GM18520 (cell line): ENCODE measurements around the gene CCDC170.
"Not testable (repeated sequence)": the region's sequence is repeated elsewhere in the genome, so short reads cannot be mapped to it uniquely, and the experiment has no call there.

Source experiments
- ATAC-seq: cut with Tn5 transposase; IDR thresholded peaks from one replicate; pipeline ENCODE4 v1.9.1; 2021; ENCODE audit not compliant: unreplicated experiment

Gene CCDC170

DNA sequence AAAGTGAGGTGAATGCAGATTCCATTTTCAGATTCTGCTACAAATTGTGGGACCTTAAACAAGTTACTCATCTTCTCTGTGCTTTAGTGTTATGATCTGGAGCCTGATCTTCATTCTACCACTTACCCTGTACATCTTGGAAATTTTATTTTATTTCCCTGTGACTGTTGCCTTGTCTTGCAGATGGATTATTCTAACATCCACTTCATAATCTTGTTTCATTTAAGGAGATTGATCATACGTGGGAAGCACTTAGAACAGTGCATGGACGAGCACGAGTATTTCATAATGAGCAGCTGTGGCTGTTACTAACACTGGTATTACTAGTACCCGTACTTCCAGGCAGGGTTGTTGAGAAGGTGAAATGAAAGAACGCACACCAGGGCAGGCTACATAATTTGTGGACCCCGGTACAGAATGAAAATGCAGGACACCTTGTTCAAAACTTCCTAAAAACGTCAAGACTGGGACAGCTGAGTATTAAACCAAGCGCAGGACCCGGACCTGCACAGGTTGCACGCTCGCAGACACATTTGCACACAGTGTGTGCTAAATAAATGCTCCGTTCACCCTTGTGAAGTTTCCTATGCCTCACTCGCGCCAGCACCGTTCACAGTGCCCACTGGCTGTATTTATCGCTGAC is 535 bp upstream of the CCDC170 start:
- ATAC-seq = no peak

DNA sequence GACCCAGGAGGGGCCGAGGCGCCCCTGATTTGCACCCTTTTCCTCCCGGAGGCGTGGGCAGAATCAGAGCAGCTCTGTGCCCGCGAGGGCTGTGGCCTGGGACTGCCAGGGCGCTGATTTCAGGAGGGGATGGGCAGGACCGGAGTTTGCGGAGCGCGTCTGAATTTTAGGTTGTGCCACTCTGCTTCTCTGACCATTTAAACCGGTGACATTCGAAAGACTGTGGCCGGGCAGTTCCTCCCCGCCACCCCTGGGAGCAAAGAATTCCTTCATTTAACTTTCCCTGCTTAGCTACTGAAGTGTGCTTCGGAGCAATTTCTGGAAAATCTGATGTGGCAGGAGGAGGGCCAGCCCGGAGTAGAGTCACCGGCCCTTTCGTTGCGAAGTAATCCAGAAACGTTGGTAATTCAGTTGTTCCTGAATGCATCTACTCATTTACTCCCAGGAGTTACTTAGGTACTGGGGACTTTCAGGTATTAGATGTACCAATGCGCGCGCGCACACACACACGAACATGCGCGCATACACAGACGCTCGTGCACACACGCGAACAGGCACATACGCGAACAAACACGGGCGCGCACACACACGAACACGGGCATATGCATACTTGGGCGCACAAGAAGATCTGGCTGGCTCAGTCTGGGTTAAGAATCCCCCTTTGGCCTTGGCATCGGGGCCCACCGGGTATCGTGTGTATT is 568 bp downstream of the CCDC170 start:
- ATAC-seq = no peak

DNA sequence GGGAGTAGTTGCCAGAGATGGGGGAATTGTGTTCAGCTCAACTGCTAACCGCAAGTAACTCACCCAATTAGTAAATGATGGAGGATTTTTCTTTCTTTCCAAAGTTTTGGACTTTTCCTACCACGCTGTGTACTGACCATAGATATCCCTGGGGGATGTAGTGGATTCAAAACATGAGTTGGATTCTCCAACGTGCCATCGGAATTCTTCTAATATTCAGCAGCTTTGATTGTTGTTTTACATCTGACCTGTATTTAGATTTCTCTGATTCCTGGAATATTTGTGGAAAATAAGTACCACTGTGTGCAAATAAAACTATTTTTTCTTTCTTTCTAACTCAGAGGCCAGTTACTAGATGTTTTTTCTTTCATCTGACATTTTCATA is 1.1 kb downstream of the CCDC170 start:
- no peak for ATAC-seq

DNA sequence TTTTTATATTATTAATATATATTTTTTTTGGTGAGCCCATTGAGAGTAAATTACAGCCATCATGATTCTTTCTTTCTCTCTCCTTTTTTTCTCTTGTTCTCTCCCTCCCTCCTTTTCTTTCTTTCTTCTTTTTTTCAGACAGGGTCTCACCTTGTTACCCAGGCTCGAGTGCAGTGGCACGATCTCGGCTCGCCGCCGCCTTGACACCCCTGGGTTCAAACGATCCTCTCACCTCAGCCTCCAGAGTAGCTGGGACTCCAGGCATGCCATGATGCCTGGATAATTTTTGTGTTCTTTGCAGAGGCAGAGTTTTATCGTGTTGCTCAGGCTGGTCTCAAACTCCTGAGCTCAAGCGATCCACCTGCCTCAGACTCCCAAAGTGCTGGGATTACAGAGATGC is 1.6 kb downstream of the CCDC170 start:
- ATAC-seq = no peak

DNA sequence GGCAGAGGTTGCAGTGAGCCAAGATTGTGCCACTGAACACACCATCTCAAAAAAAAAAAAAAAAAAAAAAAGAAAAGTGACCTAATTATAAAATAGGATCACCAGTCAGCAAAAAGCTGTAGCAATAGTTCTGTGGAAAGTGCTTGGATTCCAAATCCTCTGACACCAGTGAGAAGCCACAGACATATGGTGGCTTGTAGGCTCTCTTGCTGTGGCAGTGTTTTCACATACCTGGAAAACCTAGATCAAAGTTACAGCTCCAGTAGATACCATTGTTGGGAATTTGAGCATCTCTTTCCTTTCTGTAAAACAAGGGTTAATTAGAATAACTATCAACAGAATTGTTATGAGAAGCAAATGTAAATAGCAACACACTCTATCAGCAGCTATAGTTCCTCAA is 4.1 kb downstream of the CCDC170 start:
- ATAC-seq = peak; percentile 10

GRCh38 chr6:151498327-151498726 is 4.5 kb downstream of the CCDC170 start:
- ATAC-seq = peak; percentile 55

- no peak for ATAC-seq
Measured at GRCh38 chr6:151499551-151499950, 5.7 kb downstream of the CCDC170 start.

DNA sequence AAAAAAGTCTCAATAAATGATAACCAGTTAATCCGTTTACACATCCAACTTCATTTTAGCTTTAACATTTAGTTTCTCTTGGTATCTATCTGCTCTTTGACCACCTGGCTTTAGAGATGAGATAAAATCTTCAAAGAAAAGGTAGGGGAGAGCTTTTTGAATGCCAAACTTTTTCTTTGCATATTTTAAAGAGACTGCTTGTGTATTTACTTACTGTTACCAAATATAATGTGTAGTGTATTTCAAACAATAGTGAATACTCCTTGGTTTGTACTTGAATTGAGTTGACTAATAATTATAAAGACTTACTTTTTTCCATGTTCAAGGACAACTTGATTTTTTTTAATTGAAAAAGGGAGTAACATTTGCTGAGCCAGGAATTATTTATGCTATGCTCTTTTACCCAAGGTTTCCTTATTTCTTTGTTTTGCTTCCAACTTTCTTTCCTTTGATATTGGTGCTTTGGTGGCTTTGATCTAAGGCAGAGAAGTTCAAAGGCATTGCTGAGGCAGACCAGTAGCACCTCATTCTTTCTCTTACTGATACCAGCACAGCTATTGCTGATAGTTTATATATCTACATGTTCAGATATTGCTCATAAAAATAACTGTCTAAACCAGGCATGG is 7.8 kb downstream of the CCDC170 start:
- ATAC-seq = no peak

DNA sequence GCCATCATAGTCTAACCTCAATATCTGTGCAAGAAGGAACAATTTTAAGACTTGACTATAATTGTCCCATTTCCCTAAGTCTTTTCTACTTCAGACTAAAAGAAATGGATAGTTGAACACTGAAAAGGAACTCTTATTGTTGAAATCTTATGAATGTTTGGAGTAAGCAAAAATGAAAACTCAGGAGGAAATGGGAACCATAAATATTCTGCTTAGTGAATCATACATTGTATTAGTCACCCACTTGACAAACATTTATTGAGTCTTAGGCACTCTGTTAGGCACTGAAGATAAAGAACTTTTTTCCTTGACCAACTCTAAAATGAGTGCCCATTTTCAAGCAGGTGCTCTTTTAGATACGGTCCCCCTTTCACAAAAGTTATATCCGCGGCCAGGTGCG is 8.7 kb downstream of the CCDC170 start:
- ATAC-seq = no peak

- ATAC-seq = no peak
Measured at GRCh38 chr6:151506761-151507160, 12.9 kb downstream of the CCDC170 start.

DNA sequence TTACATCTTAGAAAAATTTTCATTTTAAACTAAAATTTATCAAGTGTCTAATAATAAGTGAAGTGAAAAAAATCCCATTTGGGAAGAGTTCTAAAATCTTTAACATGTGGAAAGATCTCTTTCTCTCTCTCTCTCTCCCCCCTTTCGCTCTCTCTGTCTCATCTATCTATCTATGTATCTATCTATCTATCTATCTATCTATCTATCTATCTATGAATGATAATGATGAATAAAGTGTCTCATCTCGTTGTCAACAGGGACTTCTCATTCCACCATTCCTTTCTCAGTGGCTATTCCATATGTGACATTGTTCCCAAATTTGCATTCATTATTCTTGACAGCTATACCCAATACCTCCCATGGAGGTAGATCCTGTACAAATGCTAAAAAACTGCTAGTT is 15.2 kb downstream of the CCDC170 start:
- ATAC-seq = no peak

- ATAC-seq = no peak
Measured at GRCh38 chr6:151512481-151512880, 18.7 kb downstream of the CCDC170 start.

DNA sequence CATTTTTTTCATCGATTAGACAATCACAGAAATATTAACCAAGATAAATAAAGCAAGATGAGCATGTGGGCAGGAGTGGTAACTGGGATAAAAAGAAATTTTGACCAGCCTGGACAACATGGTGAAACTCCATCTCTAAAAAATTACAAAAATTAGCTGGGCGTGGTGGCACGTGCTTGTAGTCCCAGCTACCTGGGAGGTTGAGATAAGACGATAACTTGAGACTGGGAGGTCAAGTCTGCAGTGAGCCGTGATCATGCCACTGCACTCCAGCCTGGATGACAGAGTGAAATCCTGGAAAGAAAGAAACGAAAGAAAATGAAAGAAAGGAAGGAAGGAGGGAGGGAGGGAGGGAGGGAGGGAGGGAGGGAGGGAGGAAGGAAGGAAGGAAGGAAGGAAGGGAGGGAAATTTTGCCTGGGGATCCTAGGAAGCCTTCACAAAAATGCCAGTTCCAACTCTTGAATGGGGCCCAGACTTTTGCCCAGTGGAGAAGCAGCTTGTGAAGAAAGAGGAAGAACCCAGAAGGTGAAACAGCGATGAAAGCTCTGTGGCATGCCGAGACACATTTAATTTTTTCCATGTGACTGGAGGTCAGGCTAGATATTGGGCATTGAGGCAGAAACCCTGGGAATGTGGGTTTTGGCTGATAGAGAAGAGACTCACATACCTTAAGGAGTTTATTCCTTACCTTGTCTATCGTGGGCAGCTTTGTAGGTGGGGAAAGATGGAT is 20.3 kb downstream of the CCDC170 start:
- ATAC-seq = no peak

DNA sequence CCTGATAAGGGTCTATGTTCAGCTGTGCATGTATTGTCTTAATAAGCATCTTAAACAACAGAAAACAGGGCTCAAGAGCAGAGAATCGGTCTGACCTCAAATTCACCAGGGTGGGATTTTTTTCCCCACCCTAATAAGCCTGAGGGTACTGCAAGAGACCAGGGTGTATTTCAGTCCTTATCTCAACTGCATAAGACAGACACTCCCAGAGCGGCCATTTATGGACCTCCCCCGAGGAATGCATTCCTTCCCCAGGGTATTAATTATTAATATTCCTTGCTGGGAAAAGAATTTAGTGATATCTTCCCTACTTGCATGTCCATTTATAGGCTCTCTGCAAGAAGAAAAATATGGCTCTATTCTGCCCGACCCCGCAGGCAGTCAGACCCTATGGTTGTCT is 25.2 kb downstream of the CCDC170 start:
- ATAC-seq = not testable (repeated sequence)

DNA sequence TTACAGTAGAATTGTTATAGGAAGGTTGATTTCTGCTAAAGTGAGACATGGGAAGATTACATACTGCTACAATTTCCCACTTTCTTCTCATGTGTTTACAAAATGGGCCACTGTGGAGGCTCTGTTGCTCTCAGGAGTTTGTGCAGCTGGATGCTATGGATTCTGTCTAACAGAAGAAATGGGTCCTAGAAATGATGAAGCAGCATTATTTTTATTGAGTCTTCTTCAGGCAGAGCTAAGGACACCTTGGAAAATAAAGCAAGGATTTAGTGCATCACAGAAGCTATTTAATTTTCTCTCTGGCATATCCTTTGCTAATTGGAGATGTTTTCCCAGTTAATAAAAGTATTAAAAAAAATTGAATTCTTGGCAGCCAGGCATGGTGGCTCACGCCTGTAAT is 29.2 kb downstream of the CCDC170 start:
- ATAC-seq = no peak

GRCh38 chr6:151524059-151524458 is 30.2 kb downstream of the CCDC170 start:
- ATAC-seq = no peak

- ATAC-seq = no peak
Measured at GRCh38 chr6:151534576-151534975, 40.8 kb downstream of the CCDC170 start.

- ATAC-seq = no peak
Measured at GRCh38 chr6:151535476-151536187, 41.8 kb downstream of the CCDC170 start.

DNA sequence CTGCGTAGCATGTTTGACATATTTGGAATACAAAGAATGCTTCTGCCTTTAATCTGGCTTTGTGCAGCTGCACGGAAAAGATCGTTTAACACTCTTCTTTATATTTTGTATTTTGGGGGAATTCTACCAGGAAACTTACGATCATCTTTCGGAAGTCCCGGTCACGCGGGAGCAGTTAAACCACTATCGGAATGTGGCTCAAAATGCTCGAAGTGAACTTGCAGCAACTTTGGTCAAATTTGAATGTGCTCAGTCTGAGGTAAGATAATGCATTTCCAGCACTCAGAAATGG is 42.3 kb downstream of the CCDC170 start:
- ATAC-seq = no peak

GRCh38 chr6:151537556-151537955 is 43.7 kb downstream of the CCDC170 start:
- ATAC-seq = no peak

DNA sequence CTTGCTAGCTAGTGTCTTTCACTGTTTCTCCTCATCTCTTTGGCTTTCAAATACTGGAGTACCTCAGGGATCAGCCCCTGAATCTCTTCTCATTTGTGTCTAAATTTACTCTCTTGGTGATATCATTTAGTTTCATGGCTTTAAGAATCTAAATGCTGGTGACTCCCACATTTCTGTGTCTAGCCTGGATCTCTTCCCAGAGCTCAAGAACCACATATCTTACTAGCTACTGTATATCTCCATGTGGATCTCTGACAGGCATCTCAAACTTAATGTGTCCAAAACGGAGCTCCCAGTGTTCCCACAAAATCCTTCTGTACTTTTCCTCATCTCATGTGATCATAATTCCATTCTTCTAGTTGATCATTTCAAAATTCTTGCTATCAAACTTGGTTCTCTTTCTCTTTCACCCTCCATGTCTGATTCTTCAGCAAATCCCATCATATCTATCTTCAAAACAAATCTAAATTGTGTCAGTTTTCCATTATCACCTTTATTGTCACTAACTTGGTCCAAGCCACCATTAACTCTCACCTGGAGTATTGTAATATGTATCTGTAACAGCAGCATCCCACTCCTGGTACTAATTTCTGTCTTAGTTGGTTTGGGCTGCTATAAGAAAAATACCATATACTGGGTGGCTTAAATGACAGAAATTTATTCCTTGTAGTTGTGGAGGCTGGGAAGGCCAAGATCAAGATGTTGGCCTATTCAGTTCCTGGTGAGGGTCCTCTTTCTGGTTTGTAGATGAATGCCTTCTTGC is 45.9 kb downstream of the CCDC170 start:
- ATAC-seq = no peak
